Activated naive CD4-positive, alpha-beta T cell treated with anti-CD3 and anti-CD28 coated beads, Interleukin-2, amount 50 U/mL, for 72 hours (primary cell): ENCODE results near the gene RPS10. TPM values are rescaled to one million over a fixed set of nuclear protein-coding genes. Genes with fewer than 3 reads are reported as not detected.
"Not testable (repeated sequence)": the region's sequence is repeated elsewhere in the genome, so short reads cannot be mapped to it uniquely, and the experiment has no call there.

Experiments
- ATAC-seq, 2 donors: fragments of 150-1000 bp; cut with Tn5 transposase; 2 replicates each; pipeline ENCODE4 v1.10.0; 2021; ENCODE audit warnings: mild to moderate bottlenecking in 2 of 2, moderate library complexity in 2 of 2
- DNase-seq, 2 donors: peaks; one replicate each; pipeline ENCODE4 v3.0.0; 2021 to 2022; ENCODE audit warnings: low spot score in 2 of 2
- H3K27ac Mint-ChIP-seq, 2 donors: one replicate each; pipeline ENCODE4 v1.8.0; 2022; ENCODE audit warnings: mild to moderate bottlenecking in 2 of 2, mixed read lengths in 2 of 2
- H3K36me3 Mint-ChIP-seq, 2 donors: one replicate each; pipeline ENCODE4 v1.8.0; 2022; ENCODE audit warnings: mixed read lengths in 2 of 2
- H3K9me3 Mint-ChIP-seq, 2 donors: one replicate each; pipeline ENCODE4 v1.8.0; 2022; ENCODE audit warnings: mixed read lengths in 2 of 2
- total RNA-seq, 2 donors: library from RNA; stranded (reverse); gene quantifications; one replicate each; pipeline ENCODE4 v1.2.3, GENCODE V29; 2022

The RPS10 gene
- total RNA-seq, 2 donors from 2014 or later = 2,345 to 2,565 TPM

- Mint-ChIP-seq H3K36me3 (no peaks in the 10 kb centered on the region), H3K27ac (peak overlapping the region in 1 of 2 donors; percentile 56), H3K9me3 (no peaks in the 10 kb centered on the region)
- DNase-seq (no peak), ATAC-seq (no peak)
Measured at GRCh38 chr6:34386316-34387137, 39.3 kb downstream of the RPS10 start.

- no peak overlapping the region for H3K27ac Mint-ChIP-seq
- DNase-seq = no peak
- H3K36me3 Mint-ChIP-seq = no peaks in the 10 kb centered on the region
- no peak for ATAC-seq
- no peaks in the 10 kb centered on the region for H3K9me3 Mint-ChIP-seq
Measured at GRCh38 chr6:34385793-34386195, 40.1 kb downstream of the RPS10 start.

- DNase-seq (no peak), ATAC-seq (no peak)
- H3K27ac Mint-ChIP-seq = no peak overlapping the region
- no peaks in the 10 kb centered on the region for H3K9me3 Mint-ChIP-seq
- no peaks in the 10 kb centered on the region for H3K36me3 Mint-ChIP-seq
Measured at GRCh38 chr6:34384321-34385153, 41.3 kb downstream of the RPS10 start.

GRCh38 chr6:34383656-34384320, 42.1 kb downstream of the RPS10 start:
- Mint-ChIP-seq H3K27ac (no peak overlapping the region), H3K36me3 (no peaks in the 10 kb centered on the region), H3K9me3 (no peaks in the 10 kb centered on the region)
- no peak for ATAC-seq
- no peak for DNase-seq

GRCh38 chr6:34383161-34383631, 42.7 kb downstream of the RPS10 start:
- Mint-ChIP-seq H3K9me3 (no peaks in the 10 kb centered on the region), H3K27ac (no peak overlapping the region), H3K36me3 (no peaks in the 10 kb centered on the region)
- ATAC-seq (no peak), DNase-seq (no peak)

- ATAC-seq = no peak
- peak overlapping the region; percentile 39 to 58 for H3K27ac Mint-ChIP-seq
- H3K36me3 Mint-ChIP-seq = no peaks in the 10 kb centered on the region
- DNase-seq = no peak
- no peaks in the 10 kb centered on the region for H3K9me3 Mint-ChIP-seq
Measured at GRCh38 chr6:34381081-34381480, 44.8 kb downstream of the RPS10 start.

GRCh38 chr6:34378470-34378869, 47.4 kb downstream of the RPS10 start:
- H3K27ac Mint-ChIP-seq = no peak overlapping the region
- ATAC-seq = no peak
- no peaks in the 10 kb centered on the region for H3K36me3 Mint-ChIP-seq
- H3K9me3 Mint-ChIP-seq = no peaks in the 10 kb centered on the region
- DNase-seq = no peak

- ATAC-seq (no peak), DNase-seq (no peak)
- Mint-ChIP-seq H3K27ac (no peak overlapping the region), H3K9me3 (no peaks in the 10 kb centered on the region), H3K36me3 (no peaks in the 10 kb centered on the region)
Measured at GRCh38 chr6:34377984-34378383, 47.9 kb downstream of the RPS10 start.

- DNase-seq, H3K27ac Mint-ChIP-seq, ATAC-seq, H3K9me3 Mint-ChIP-seq, H3K36me3 Mint-ChIP-seq: not testable (repeated sequence)
Measured at GRCh38 chr6:34377571-34377970, 48.3 kb downstream of the RPS10 start.

- no peaks in the 10 kb centered on the region for H3K9me3 Mint-ChIP-seq
Measured at GRCh38 chr6:34375833-34376232, 50.0 kb downstream of the RPS10 start.

GRCh38 chr6:34374508-34374907, 51.4 kb downstream of the RPS10 start:
- H3K27ac Mint-ChIP-seq = no peak overlapping the region
- ATAC-seq (no peak), DNase-seq (no peak)
- no peaks in the 10 kb centered on the region for H3K9me3 Mint-ChIP-seq
- no peaks in the 10 kb centered on the region for H3K36me3 Mint-ChIP-seq

More at GRCh38 chr6:34375833-34376232, 50.0 kb downstream of the RPS10 start:
- no peak for ATAC-seq
- H3K27ac Mint-ChIP-seq = no peak overlapping the region
- DNase-seq = no peak
- H3K36me3 Mint-ChIP-seq = no peaks in the 10 kb centered on the region

GRCh38 chr6:34374069-34374468, 51.8 kb downstream of the RPS10 start:
- Mint-ChIP-seq H3K9me3 (no peaks in the 10 kb centered on the region), H3K36me3 (no peaks in the 10 kb centered on the region), H3K27ac (no peak overlapping the region)
- no peak for ATAC-seq
- no peak for DNase-seq

- ATAC-seq (no peak), DNase-seq (no peak)
- Mint-ChIP-seq H3K36me3 (no peaks in the 10 kb centered on the region), H3K9me3 (no peaks in the 10 kb centered on the region), H3K27ac (no peak overlapping the region)
Measured at GRCh38 chr6:34373511-34373910, 52.4 kb downstream of the RPS10 start.

GRCh38 chr6:34371865-34372264, 54.0 kb downstream of the RPS10 start:
- H3K9me3 Mint-ChIP-seq, H3K36me3 Mint-ChIP-seq, DNase-seq, ATAC-seq, H3K27ac Mint-ChIP-seq: not testable (repeated sequence)

GRCh38 chr6:34370361-34370760, 55.5 kb downstream of the RPS10 start:
- DNase-seq (no peak), ATAC-seq (no peak)
- no peaks in the 10 kb centered on the region for H3K36me3 Mint-ChIP-seq
- H3K27ac Mint-ChIP-seq = no peak overlapping the region
- no peaks in the 10 kb centered on the region for H3K9me3 Mint-ChIP-seq

- Mint-ChIP-seq H3K27ac (peak overlapping the region in 1 of 2 donors; percentile 39), H3K36me3 (no peaks in the 10 kb centered on the region), H3K9me3 (no peaks in the 10 kb centered on the region)
- DNase-seq = no peak
- ATAC-seq = no peak
Measured at GRCh38 chr6:34369385-34369784, 56.5 kb downstream of the RPS10 start.
